ENCODE measurements around the gene ASIC3. TPM values are rescaled to one million over a fixed set of nuclear protein-coding genes. Genes with fewer than 3 reads are reported as not detected.

ASIC3 gene
- total RNA-seq, 4 donors from 2014 or later: 1.3 to 2.9 (median 2.1) TPM

GRCh38 chr7:151028948-151029501 is 19.3 kb upstream of the ASIC3 start:
- DNase-seq (ENCODE audit: extremely low spot score): no peak
- Histone ChIP-seq H3K27me3 (no peaks in the 10 kb centered on the region), H3K4me1 (peaks cover 7 to 27% (median 19%) of the 10 kb centered on the region in 4 donors), H3K27ac (replicated peaks in 1 of 4) (peak overlapping the region; percentile 80 to 88 (median 84)), H3K9me3 (no peaks in the 10 kb centered on the region), H3K36me3 (peaks cover 0 to 29% (median 7%) of the 10 kb centered on the region in 4 donors), H3K4me3 (peak overlapping the region; percentile 69 to 91 (median 74))
- WGBS: 63% methylated on average over 17 of the region's 17 CpGs
- TF ChIP-seq CTCF (IDR thresholded peaks at IDR 0.05): no peak
- no peak for TF ChIP-seq POLR2AphosphoS5 (IDR thresholded peaks at IDR 0.05)
- TF ChIP-seq POLR2A (IDR thresholded peaks at IDR 0.05; ENCODE audit: low read depth): no peak
- TF ChIP-seq EP300 (IDR thresholded peaks at IDR 0.05): no peak
- intact Hi-C loops (cut with DNase I): loop anchor here (5.0 kb wide), 2 partner anchors 33 to 83 kb away; no protein-coding TSS in a partner anchor

GRCh38 chr7:151031011-151031410 is 17.3 kb upstream of the ASIC3 start:
- intact Hi-C loops (cut with DNase I): no loop called here

DNA sequence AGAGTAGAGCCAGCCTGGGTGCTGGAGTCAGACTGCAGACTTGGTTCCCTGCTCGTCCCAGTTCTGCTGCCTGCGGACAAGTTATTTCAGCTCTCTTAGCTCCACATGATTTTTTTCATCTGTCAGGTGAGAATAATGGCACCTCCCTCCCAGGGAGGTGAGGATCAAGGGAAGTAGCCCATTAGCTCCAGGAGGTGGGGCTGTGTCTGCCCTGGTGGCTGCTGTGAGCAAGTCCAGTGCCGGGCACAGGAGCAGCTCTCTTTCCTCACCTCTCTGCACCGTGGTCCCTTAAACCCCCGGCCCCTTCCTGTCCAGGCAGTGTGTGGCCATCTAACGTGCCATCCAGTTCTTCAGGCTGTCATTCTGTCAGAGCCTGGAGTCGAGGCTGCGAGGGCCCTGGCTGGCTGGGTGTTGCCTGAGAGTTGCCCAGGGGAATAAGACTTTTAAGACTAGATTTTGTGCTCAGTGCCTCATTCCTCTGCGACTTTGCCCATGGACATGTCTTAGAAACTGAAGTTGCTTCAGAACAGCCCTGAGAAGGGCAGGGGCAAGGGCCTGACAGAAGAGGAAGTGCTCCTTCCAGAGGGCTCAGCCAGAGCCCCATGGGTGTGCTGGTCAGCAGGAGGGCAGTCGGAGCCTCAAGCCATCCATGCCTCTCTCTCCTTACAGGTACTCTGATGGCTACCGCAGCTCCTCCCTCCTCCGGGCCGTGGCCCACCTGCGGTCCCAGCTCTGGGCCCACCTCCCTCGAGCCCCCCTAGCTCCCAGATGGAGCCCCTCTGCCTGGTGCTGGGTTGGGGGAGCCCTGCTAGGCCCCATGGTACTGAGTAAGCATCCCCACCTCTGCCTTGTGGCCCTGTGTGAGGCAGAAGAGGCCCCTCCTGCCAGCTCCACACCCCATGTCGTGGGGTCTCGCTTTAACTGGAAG is 15.1 kb upstream of the ASIC3 start:
- H3K9me3 ChIP-seq: no peaks in the 10 kb centered on the region
- intact Hi-C loops (cut with DNase I): no loop called here
- no peaks in the 10 kb centered on the region for H3K27me3 ChIP-seq
- no peak overlapping the region for H3K27ac ChIP-seq (replicated peaks in 1 of 4)
- peaks cover 24 to 69% (median 40%) of the 10 kb centered on the region in 4 donors for H3K36me3 ChIP-seq
- peaks cover 12 to 21% (median 14%) of the 10 kb centered on the region in 4 donors for H3K4me1 ChIP-seq
- WGBS: 83% methylated on average over 12 of the region's 17 CpGs
- no peak for DNase-seq (ENCODE audit: extremely low spot score)
- H3K4me3 ChIP-seq: no peak overlapping the region
- TF ChIP-seq EP300 (IDR thresholded peaks at IDR 0.05) (no peak), CTCF (IDR thresholded peaks at IDR 0.05) (no peak), POLR2A (IDR thresholded peaks at IDR 0.05; ENCODE audit: low read depth) (no peak)

More at GRCh38 chr7:151031011-151031410, 17.3 kb upstream of the ASIC3 start:
- H3K4me3 ChIP-seq: no peak overlapping the region
- WGBS: 93% methylated on average over 4 of the region's 4 CpGs
- DNase-seq (ENCODE audit: extremely low spot score): no peak
- no peaks in the 10 kb centered on the region for H3K27me3 ChIP-seq
- no peaks in the 10 kb centered on the region for H3K9me3 ChIP-seq
- peaks cover 12 to 49% (median 23%) of the 10 kb centered on the region in 4 donors for H3K36me3 ChIP-seq
- H3K27ac ChIP-seq (replicated peaks in 1 of 4): no peak overlapping the region
- peaks cover 12 to 27% (median 19%) of the 10 kb centered on the region in 4 donors for H3K4me1 ChIP-seq
- TF ChIP-seq POLR2AphosphoS5 (IDR thresholded peaks at IDR 0.05) (no peak), CTCF (IDR thresholded peaks at IDR 0.05) (no peak), EP300 (IDR thresholded peaks at IDR 0.05) (no peak), POLR2A (IDR thresholded peaks at IDR 0.05; ENCODE audit: low read depth) (no peak)

- Histone ChIP-seq H3K4me1 (peaks cover 15 to 25% (median 17%) of the 10 kb centered on the region in 4 donors), H3K4me3 (no peak overlapping the region), H3K27me3 (no peaks in the 10 kb centered on the region), H3K27ac (replicated peaks in 1 of 4) (no peak overlapping the region), H3K36me3 (peaks cover 24 to 69% (median 40%) of the 10 kb centered on the region in 4 donors), H3K9me3 (no peaks in the 10 kb centered on the region)
- no peak for TF ChIP-seq EP300 (IDR thresholded peaks at IDR 0.05)
- TF ChIP-seq POLR2A (IDR thresholded peaks at IDR 0.05; ENCODE audit: low read depth): no peak
- TF ChIP-seq POLR2AphosphoS5 (IDR thresholded peaks at IDR 0.05): no peak
- no peak for TF ChIP-seq CTCF (IDR thresholded peaks at IDR 0.05)
- 95% methylated on average over 3 of the region's 5 CpGs for WGBS
- no peak for DNase-seq (ENCODE audit: extremely low spot score)
- intact Hi-C loops (cut with DNase I): no loop called here
Measured at GRCh38 chr7:151033864-151034249, 14.5 kb upstream of the ASIC3 start.

All from esophagus muscularis mucosa (tissue), 4 donors.